IPS-NIHi7 (cell line): ENCODE measurements around the gene LMOD2.

Experiments used
- DNase-seq: peaks from one replicate; pipeline ENCODE4 v3.0.0; 2012; ENCODE audit warnings: mixed read lengths; ENCODE audit errors: extremely low spot score

The LMOD2 gene

GRCh38 chr7:123639631-123640030 is 16.0 kb upstream of the LMOD2 start:
- no peak for DNase-seq

DNA sequence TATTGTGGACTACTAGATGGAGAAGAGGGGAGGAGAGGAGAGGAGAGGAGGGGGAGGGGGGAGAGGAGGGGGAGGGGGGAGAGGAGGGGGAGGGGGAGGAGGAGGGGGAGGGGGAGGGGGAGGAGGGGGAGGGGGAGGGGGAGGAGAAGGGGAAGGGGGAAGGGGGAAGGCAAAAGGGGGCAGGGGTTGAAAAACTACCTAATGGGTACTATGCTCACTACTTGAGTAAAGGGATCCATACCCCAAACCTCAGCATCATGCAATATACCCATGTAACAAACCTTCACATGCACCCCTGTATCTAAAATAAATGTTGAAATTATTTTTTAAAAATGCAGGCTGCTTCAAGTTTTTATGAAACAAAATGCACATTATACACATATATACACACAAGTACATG is 15.1 kb upstream of the LMOD2 start:
- DNase-seq: no peak

DNA sequence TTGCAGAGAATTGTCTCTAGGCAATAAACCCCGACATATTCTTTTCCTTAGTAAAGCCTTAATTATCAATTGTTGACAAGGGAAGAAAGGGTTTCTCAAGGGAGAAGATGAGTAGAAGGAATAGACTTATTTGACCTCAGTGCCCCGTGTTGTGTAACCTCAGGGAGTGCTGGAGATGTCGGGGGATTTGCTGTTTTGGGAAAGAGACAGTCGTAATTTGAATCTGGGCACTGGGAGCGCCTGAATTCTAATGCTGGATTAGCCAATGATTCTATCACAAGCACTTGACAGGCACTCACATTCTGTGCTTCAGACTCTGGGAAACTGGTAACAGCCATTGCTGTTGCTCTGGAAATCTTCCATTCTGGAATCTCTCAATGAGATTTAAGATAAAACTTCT is 13.8 kb upstream of the LMOD2 start:
- no peak for DNase-seq

GRCh38 chr7:123643495-123644441 is 11.9 kb upstream of the LMOD2 start:
- peak; percentile 74 for DNase-seq

DNA sequence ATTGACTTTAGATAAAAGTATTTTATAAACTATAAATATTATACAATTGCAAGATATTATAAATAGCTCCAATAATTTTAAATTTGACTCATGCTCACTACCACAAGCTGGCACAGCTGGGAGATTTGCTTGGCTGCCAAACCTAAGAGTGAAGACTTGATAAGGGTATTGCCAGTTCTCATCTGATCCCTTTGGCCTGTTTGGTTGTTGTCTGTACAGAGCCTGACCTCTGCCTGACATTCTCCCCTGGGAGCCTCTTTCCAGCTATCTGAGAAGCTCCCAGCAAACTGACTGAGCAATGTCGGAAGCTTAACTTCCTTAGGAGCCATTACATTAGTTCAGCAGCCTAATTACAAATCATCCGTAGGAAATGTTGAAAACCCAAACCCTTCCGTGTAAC is 10.2 kb upstream of the LMOD2 start:
- DNase-seq: no peak

DNA sequence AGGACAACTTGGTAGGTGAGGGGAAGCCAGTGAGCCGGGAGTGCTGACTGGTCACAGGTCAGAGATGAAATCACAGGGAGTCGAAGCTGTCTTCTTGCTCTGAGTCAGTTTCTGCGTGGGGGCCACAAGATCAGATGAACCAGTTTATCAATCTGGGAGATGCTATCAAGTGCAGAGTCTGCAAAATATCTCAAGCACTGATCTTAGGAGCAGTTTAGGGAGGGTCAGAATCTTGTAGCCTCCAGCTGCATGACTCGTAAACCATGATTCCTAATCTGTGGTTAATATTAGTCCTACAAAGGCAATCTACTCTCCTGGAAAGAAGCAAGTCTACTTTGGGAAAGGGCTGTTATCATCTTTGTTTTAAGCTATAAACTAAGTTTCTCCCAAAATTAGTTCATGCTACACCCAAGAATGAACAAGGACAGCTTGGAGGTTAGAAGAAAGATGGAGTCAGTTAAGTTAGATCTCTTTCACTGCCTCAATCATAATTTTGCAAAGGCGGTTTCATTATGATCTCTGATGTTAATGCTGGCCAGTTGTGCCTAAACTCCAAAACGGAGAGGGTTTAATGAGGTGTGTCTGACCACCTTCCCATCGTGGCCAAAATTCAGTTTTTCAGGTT is 8.4 kb upstream of the LMOD2 start:
- no peak for DNase-seq

- DNase-seq: no peak
Measured at GRCh38 chr7:123649964-123650363, 5.7 kb upstream of the LMOD2 start.

GRCh38 chr7:123650595-123650994 is 5.1 kb upstream of the LMOD2 start:
- no peak for DNase-seq

DNA sequence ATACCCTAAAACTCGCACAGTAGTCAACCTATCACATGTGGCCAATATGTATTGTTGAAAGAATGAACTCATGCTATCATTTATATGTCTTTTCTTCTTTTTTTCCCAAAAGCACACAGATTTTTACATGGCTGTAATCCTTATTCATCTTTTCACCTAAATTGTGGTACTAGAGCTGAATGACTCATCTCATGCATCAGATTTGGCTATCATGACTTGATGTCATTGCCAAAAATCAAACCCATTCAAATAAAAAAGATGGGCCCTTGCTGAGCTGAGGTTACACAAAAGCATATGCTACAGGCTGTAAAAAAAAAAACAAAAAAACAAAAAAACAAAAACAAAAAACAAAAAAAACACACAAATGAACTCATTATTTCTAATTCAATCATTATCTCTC is 3.3 kb upstream of the LMOD2 start:
- no peak for DNase-seq

GRCh38 chr7:123653162-123653561 is 2.5 kb upstream of the LMOD2 start:
- no peak for DNase-seq

- DNase-seq: no peak
Measured at GRCh38 chr7:123656544-123657303, 1.1 kb downstream of the LMOD2 start.

DNA sequence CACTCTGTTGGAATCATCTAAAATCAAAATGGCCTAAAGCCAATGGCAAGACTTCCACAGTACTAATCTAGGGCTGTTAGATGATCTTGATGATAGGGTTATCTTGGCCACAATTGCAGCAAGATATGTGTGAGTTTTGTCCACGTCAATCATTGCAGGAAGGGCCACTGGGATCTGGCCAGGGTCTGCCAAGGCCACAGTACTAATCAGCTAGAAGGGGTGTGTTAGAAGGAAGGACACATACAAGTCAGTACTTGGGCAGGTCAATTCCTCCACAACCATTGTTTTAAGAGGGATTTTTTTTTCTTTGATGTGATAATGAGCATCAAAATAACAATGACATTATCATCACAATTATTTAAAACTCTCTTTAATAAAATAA is 1.6 kb downstream of the LMOD2 start:
- DNase-seq: no peak

DNA sequence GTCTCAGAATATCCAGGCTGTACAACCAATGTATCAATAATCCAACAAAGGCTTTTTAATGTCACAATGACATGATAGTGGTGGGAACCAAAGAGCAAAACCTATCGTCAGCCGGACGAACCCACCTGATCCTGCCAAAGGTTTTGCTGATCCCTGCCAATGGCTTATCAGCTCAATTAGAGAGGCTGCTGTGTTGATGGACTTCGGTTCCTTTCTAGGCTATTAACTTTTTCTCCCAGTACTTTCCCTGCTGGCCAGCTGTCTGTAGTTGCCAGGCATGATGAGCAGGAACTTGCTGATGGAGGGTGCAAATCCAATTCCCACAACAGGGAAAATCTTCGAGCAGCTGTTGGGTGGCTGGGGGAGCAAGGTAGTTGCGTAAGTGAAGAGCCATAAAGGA is 2.4 kb downstream of the LMOD2 start:
- DNase-seq: no peak

DNA sequence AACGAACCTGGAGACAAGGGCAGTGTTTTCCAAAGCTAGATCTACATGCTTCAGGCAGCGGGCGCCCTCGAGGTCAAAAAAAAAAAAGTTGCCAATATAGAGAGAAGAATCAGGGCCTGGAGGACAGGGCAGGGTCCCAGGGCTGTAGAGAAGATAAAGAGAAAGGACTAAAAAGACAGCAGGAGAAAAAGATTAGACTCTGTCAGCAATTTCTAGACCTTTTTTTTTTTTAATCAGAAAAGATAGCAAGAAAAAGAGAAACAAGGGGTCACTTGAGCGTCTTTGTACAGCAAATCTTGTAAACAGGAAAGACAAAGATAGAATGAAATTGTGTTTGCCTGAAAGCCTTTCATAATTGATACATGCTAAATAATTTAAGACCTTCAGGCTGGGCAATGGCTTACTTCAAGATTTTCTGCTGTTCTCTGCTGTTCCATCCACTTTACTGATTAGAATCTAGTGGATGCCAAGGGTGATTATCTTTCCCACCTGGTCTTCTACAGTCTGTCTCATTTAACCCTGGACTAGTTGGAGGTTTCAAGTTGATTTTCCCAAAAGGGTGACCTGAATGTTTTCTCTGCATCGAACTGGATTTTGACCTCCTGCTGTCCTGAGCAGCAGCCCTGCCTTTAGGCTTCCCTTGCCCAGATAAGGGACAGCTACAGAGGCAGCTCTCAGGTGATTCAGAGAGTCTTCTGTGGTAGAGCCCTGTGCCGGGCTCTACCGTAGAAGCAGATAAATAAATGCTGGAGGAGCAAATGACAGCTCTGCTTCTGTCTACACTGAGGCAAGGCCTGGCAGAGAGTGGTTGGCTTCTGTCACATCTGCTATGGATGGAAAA is 5.1 kb downstream of the LMOD2 start:
- DNase-seq: no peak

DNA sequence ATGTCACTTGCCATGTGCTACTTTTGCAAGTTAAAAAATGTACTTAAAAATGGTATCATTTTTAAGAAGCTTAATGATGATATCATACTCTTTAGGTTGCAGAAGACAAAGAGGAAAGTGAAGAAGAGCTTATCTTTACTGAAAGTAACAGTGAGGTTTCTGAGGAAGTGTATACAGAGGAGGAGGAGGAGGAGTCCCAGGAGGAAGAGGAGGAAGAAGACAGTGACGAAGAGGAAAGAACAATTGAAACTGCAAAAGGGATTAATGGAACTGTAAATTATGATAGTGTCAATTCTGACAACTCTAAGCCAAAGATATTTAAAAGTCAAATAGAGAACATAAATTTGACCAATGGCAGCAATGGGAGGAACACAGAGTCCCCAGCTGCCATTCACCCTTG is 6.1 kb downstream of the LMOD2 start:
- no peak for DNase-seq

GRCh38 chr7:123662293-123662692 is 6.6 kb downstream of the LMOD2 start:
- DNase-seq: no peak

GRCh38 chr7:123662755-123663154 is 7.1 kb downstream of the LMOD2 start:
- no peak for DNase-seq

- DNase-seq: no peak
Measured at GRCh38 chr7:123663200-123663599, 7.5 kb downstream of the LMOD2 start.

DNA sequence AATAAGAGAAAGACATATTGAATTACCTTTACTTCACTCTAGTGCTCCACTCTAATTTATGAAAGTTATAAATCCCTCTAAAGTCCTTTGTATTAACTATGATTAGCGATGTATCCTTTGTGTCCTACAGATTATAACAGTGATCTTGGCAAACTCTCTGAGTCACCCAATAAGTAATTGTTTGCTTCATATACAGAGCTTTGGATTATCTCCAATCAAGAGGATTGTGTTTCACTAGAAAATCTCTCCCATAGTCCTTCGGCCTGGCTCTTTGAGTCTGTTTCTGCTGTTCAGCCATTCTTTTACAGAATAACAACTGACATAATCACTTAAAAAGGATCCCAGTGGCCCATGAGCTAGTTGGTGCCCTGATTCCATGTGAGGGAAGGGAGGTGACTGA is 9.5 kb downstream of the LMOD2 start:
- DNase-seq: no peak

- DNase-seq: no peak
Measured at GRCh38 chr7:123665896-123666295, 10.2 kb downstream of the LMOD2 start.

- DNase-seq: no peak
Measured at GRCh38 chr7:123666492-123666891, 10.8 kb downstream of the LMOD2 start.

GRCh38 chr7:123669485-123669884 is 13.8 kb downstream of the LMOD2 start:
- no peak for DNase-seq
